ENCODE data around the gene TXNDC12.

Gene TXNDC12

GRCh38 chr1:51978099-51978498, 76.9 kb downstream of the TXNDC12 start:
- TF ChIP-seq EZH2phosphoT487 (IDR thresholded peaks at IDR 0.05; ENCODE audit: borderline replicate concordance, low read length): no peak
- TF ChIP-seq, protein P1, sequence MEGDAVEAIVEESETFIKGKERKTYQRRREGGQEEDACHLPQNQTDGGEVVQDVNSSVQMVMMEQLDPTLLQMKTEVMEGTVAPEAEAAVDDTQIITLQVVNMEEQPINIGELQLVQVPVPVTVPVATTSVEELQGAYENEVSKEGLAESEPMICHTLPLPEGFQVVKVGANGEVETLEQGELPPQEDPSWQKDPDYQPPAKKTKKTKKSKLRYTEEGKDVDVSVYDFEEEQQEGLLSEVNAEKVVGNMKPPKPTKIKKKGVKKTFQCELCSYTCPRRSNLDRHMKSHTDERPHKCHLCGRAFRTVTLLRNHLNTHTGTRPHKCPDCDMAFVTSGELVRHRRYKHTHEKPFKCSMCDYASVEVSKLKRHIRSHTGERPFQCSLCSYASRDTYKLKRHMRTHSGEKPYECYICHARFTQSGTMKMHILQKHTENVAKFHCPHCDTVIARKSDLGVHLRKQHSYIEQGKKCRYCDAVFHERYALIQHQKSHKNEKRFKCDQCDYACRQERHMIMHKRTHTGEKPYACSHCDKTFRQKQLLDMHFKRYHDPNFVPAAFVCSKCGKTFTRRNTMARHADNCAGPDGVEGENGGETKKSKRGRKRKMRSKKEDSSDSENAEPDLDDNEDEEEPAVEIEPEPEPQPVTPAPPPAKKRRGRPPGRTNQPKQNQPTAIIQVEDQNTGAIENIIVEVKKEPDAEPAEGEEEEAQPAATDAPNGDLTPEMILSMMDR (IDR thresholded peaks at IDR 0.05; ENCODE audit: low read depth, low read length, poor library complexity, severe bottlenecking): no peak
- H3K9me2 ChIP-seq (replicated peaks; ENCODE audit: control insufficient read depth, low read length): no peaks in the 10 kb centered on the region
- H3K9me3 ChIP-seq (ENCODE audit: control insufficient read depth, insufficient read depth, low read length): no peaks in the 10 kb centered on the region
- H3K79me2 ChIP-seq (ENCODE audit: control insufficient read depth, low read length): no peaks in the 10 kb centered on the region
- no peaks in the 10 kb centered on the region for H3F3A ChIP-seq (ENCODE audit: control insufficient read depth, insufficient read depth)
- H3K27ac ChIP-seq (ENCODE audit: low read depth, low read length): no peak overlapping the region
- no peaks in the 10 kb centered on the region for H4K20me1 ChIP-seq (ENCODE audit: control insufficient read depth, insufficient read depth, low read depth, low read length)
- H3K27me3 ChIP-seq (ENCODE audit: control insufficient read depth, low read length): peaks cover 10% of the 10 kb centered on the region
- no peaks in the 10 kb centered on the region for H3K36me3 ChIP-seq (ENCODE audit: control insufficient read depth, low read length)
- H3K4me3 ChIP-seq (ENCODE audit: low read length): no peak overlapping the region
- no peak overlapping the region for H3K4me2 ChIP-seq (ENCODE audit: low read length)
- no peaks in the 10 kb centered on the region for H3K4me1 ChIP-seq (ENCODE audit: control insufficient read depth, low read length)

DNA sequence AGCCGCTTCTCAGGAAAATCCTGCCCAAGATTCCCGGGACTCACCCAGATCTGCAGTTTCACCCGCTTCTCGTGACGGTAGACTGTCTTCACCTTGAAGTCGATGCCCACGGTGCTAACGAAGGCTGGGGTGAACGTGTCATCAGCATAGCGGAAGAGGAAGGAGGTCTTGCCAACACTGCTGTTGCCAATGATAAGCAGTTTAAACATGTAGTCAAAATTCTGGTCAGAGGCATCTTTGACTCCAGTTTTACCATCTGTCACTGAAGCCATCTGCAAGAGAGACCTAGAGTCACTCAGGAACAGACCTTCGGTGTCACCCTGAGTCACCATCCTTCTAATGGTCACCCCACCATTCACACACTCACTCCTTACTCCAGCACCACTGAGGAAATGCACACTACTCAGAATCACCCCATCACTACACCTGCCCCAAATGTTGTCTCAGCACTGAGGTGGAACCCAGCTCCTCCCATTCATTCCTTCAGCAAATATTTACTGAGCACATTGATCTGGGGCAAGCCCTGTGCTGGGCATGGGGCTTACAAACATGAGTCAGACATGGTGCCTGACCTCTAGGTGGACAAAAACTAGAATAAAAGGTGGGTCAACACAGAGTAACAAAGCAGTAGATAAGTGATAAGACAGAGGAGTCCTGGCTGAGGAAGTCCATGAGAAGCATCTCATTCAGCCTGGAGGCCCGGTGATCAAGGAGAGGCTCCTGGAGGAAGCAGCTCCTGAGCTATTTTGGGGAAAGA, 78.0 kb downstream of the TXNDC12 start:
- H3K27ac ChIP-seq (ENCODE audit: low read depth, low read length): no peak overlapping the region
- no peak overlapping the region for H3K4me2 ChIP-seq (ENCODE audit: low read length)
- peaks cover 10% of the 10 kb centered on the region for H3K27me3 ChIP-seq (ENCODE audit: control insufficient read depth, low read length)
- H3K4me1 ChIP-seq (ENCODE audit: control insufficient read depth, low read length): no peaks in the 10 kb centered on the region
- no peaks in the 10 kb centered on the region for H3K9me2 ChIP-seq (replicated peaks; ENCODE audit: control insufficient read depth, low read length)
- no peaks in the 10 kb centered on the region for H3K9me3 ChIP-seq (ENCODE audit: control insufficient read depth, insufficient read depth, low read length)
- H3K79me2 ChIP-seq (ENCODE audit: control insufficient read depth, low read length): no peaks in the 10 kb centered on the region
- H3K36me3 ChIP-seq (ENCODE audit: control insufficient read depth, low read length): no peaks in the 10 kb centered on the region
- H4K20me1 ChIP-seq (ENCODE audit: control insufficient read depth, insufficient read depth, low read depth, low read length): no peaks in the 10 kb centered on the region
- no peak overlapping the region for H3K4me3 ChIP-seq (ENCODE audit: low read length)
- H3F3A ChIP-seq (ENCODE audit: control insufficient read depth, insufficient read depth): no peaks in the 10 kb centered on the region
- no peak for TF ChIP-seq EZH2phosphoT487 (IDR thresholded peaks at IDR 0.05; ENCODE audit: borderline replicate concordance, low read length)
- TF ChIP-seq, protein P1 (IDR thresholded peaks at IDR 0.05; ENCODE audit: low read depth, low read length, poor library complexity, severe bottlenecking): no peak

- Histone ChIP-seq H4K20me1 (ENCODE audit: control insufficient read depth, insufficient read depth, low read depth, low read length) (no peaks in the 10 kb centered on the region), H3K36me3 (ENCODE audit: control insufficient read depth, low read length) (no peaks in the 10 kb centered on the region), H3K27ac (ENCODE audit: low read depth, low read length) (no peak overlapping the region), H3K9me2 (replicated peaks; ENCODE audit: control insufficient read depth, low read length) (no peaks in the 10 kb centered on the region), H3K4me1 (ENCODE audit: control insufficient read depth, low read length) (no peaks in the 10 kb centered on the region), H3K4me2 (ENCODE audit: low read length) (no peak overlapping the region), H3F3A (ENCODE audit: control insufficient read depth, insufficient read depth) (no peaks in the 10 kb centered on the region), H3K4me3 (ENCODE audit: low read length) (no peak overlapping the region), H3K9me3 (ENCODE audit: control insufficient read depth, insufficient read depth, low read length) (no peaks in the 10 kb centered on the region), H3K27me3 (ENCODE audit: control insufficient read depth, low read length) (peaks cover 7% of the 10 kb centered on the region), H3K79me2 (ENCODE audit: control insufficient read depth, low read length) (no peaks in the 10 kb centered on the region)
- TF ChIP-seq EZH2phosphoT487 (IDR thresholded peaks at IDR 0.05; ENCODE audit: borderline replicate concordance, low read length): no peak
- TF ChIP-seq, protein P1 (IDR thresholded peaks at IDR 0.05; ENCODE audit: low read depth, low read length, poor library complexity, severe bottlenecking): no peak
These were observed 81.2 kb downstream of the TXNDC12 start for GRCh38 chr1:51973587-51974474.

All from DOHH2 (cell line).